Inferior parietal cortex (tissue), 1 donor: ENCODE data around the gene ARPC1B.
"Not testable (repeated sequence)": the region's sequence is repeated elsewhere in the genome, so short reads cannot be mapped to it uniquely, and the experiment has no call there.

Experiments used
- DNase-seq: peaks from one replicate; pipeline ENCODE4 v3.0.0-alpha.2; 2016; ENCODE audit errors: extremely low spot score

Gene ARPC1B

DNA sequence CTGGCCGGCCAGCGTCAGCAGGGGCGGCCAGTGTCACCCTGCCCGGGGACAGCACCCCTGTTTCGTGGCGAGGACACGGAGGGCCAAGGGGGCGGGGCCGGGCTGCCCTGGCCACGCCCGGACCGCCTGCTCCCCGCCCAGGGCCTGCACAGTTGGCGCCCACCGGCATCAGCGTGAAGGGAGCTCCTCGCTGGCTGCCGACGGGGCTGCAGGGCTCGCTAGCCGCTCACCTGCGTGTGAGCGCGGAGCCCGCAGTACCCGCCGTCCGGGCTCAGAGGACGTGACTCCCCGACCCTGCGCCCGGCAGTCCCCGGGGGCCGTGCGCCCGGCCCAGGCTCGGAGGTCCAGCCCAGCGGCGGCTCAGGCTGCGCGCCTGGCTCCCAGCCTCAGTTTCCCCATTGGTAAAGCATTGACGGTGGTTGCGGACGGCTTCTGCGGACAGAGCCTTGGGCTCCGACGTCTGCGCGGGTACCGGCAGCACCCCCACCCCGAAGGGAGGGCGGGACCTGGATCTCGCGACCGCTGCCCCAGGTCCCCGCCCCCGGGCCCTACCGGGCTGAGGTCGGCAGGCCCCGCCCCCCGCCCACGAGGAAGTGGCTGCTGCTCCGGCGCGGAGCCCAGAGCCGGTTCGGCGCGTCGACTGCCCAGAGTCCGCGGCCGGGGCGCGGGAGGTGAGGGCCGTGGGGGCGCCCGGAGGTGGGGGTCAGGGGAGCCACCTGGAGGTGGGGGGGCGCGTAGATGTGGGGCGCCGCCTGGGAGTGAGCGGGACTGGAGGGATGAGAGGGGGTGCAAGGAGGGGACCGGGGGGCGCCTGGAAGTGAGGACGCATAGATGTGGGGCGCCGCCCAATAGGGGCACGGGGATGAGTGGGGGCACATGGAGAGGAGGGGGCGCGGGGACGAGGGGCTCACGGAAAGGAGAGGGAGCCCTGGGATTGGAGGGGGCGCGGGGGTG is at the start of gene ARPC1B:
Gene ARPC1B, plus strand, starts transcription at position 620 of the 954 bp plus-strand sequence. CDS start 10,985 bp downstream, outside the sequence.
- no peak for DNase-seq

DNA sequence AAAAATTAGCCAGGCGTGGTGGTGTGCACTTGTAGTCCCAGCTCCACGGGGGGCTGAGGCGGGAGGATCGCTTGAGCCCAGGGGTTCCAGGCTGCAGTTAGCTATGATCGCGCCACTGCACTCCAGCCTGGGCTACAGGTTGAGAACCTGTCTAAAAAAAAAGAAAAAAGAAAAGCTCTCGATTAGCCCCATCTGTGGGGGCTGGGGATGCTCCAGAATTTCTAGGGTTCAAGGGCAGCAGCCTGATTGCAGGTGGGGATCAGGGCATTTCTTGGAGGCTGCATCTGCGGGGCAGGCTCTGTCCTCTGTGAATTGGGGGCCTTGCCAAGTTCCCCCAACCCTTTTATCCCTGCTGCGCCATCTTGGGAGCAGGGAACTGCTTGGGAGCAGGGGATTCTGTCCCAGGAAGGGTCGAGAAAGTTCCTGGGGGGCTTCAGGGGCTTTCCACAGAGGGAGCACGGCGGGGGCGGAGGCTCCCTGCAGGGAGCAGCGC is 49.5 kb upstream of the ARPC1B start:
- DNase-seq, result no peak

DNA sequence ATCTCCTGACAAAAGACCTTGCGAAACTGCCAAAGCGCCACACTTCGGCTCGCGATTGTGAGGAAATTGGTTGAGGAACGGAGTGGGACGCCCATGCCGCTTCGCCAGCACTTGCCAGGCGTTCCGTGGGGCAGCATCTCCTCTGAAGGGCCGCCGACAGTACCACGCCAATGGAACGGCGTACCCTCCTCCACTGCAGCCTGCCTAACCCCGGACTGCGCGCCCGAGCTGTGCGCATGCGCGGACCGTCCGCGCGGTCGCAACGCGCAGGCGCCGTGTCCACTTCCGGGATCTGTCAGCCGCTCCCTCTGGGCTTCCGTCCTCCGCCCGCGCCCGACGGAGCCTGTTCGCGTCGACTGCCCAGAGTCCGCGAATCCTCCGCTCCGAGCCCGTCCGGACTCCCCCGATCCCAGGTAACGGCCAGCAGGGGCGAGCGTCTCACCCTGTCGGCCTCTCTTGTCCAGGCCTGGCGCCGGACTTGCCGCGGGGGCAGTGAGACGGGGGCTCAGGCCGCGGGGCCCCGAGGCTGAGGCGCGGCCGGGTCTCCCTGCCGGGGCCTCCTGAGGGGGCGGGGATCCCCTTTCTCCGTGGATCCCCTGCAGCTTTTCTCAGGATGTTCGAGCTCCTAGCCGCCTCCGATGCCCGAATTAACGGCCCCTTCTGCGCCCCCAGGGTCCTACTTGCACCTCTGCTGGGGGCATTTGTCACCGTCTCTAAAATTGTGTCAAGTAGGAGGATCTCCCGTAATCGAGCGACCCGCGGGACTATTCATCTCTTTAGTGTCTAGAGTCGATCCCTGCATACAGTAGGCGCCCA is 48.7 kb upstream of the ARPC1B start, which contains the start of gene ARPC1A:
Gene ARPC1A, plus strand, starts transcription at position 307 of the 816 bp plus-strand sequence. CDS start 7,456 bp downstream, outside the sequence.
- DNase-seq, result peak; percentile 89

DNA sequence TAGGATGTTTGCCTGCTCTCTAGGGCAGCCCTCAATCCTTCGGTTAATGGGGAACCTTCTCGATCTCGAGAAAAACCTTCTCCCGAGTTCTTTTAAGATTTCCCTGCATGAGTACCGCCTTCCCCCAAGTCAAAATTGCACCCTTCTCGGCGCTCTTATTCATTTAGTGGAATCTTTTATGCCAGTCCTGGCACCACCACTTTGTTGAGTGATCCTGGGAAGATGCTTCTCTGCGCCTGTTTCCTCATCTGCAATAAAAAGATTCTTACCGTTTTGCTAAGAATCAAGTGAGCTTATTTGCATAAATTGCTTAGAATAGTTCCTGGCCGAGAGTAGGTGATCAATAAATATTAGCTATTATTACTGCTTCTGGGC is 48.1 kb upstream of the ARPC1B start:
- no peak for DNase-seq

- peak; percentile 18 for DNase-seq
These were observed 44.1 kb upstream of the ARPC1B start for GRCh38 chr7:99330314-99330961.

DNA sequence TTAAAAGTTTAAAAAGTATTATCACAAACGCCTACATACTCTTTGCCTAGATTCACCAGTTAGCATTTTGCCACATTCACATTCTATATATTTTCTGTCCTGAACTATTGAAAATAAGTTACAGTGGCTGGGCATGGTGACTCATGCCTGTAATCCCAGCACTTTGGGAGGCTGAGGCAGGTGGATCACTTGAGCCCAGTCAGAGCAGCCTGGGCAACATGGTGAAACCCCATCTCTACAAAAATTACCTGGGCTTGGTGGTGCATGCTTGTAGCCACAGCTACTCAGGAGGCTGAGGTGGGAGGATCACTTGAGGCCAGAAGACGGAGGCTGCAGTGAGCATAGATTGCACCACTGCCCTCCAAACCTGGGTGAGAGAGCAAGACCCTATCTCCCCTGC is 43.5 kb upstream of the ARPC1B start:
- no peak for DNase-seq

GRCh38 chr7:99339595-99339994 is 34.9 kb upstream of the ARPC1B start:
- DNase-seq, result no peak

DNA sequence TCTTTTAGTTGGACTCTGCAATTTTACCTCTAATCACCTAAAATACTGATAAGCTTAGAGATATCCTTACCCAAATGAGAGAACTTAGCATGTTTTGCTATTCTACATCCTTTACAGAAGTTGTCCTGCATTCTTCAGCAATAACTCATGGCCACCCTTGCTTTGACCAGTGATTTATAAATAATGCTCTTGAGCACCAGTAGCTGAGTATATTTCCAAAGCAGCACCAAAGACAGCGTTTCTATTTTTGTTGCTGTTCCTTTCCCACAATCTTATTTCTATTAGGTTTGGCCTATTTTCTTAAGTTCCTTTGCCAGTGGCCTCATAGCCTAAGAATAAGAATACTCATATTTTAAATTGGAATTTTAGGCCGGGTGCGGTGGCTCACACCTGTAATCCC is 33.9 kb upstream of the ARPC1B start:
- no peak for DNase-seq

- DNase-seq, result no peak
These were observed 30.4 kb upstream of the ARPC1B start for GRCh38 chr7:99344061-99344647.

GRCh38 chr7:99350641-99351040 is 23.9 kb upstream of the ARPC1B start:
- DNase-seq, result not testable (repeated sequence)

DNA sequence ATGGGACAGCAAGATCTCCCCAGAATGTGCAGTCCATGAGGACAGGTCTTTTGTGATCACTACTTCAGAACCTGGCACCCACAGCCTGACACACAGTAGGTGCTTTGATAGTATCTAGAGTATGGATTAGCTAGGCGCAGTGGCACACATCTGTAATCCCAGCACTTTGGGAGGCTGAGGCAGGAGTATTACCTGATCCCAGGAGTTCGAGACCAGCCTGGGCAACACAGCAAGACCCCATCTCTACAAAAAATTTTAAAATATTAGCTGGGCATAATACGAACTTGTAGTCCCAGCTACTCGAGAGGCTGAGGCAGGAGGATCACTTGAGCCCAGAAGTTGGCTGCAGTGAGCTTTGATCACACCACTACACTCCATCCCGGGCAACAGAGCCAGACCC is 22.3 kb upstream of the ARPC1B start:
- no peak for DNase-seq

DNA sequence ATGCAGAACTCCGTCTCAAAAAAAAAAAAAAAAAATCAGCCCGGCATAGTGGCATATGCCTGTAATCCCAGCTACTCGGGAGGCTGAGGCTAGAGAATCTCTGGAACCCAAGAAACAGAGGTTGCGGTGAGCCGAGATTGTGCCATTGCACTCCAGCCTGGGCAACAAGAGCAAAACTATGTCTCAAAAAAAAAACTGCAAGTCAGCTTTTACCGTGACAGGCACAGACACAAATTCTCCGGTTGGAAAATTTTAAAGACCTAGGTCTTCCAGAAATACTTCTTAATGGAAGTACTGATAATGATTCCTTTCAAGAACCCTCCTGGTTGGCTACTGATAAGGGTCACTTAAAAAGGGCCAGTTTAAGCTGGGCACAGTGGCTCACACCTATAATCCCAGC is 19.4 kb upstream of the ARPC1B start:
- no peak for DNase-seq

GRCh38 chr7:99357701-99358490 is 16.6 kb upstream of the ARPC1B start:
- no peak for DNase-seq

- DNase-seq, result not testable (repeated sequence)
These were observed 16.0 kb upstream of the ARPC1B start for GRCh38 chr7:99358521-99358920.

GRCh38 chr7:99359465-99360154 is 14.9 kb upstream of the ARPC1B start:
- no peak for DNase-seq

- no peak for DNase-seq
These were observed 11.7 kb upstream of the ARPC1B start for GRCh38 chr7:99362801-99363200.

GRCh38 chr7:99363286-99363685 is 11.2 kb upstream of the ARPC1B start:
- no peak for DNase-seq

DNA sequence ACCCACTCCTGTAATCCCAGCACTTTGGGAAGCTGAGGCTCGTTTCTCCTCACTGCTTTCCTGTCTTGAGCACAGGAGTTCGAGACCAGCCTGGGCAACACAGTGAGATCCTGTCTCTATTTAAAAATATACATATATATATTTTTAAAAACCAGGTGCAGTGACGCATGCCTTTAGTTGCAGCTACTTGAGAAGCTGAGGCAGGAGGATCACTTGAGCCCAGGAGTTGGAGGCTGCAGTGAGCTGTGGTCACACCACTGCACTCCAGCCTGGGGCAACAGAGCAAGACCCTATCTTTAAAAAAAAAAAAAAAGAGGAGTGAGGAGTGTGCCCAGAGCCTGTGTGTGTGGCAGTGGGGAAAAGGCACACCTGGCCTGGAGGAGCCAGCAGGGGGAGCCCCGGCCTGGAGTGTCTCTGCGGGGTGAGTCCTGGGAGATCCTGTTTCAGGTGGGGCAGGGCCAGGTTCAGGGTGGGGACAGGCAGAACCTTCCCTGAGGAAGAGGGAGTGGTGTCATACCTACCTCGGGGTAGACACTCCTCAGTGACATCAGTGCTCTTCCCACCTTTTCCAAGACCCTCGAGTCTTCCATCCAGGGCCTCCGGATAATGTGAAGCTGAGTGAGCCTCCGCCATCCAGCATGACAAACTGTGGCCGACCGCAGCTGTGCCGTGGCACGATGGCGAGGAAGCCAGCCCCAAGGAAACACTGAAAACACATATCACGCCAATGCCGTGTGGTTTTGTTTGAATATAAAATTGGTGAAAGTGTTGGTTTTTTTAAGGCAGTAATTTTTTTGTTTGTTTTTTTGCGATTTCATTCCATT is 9.0 kb upstream of the ARPC1B start:
- no peak for DNase-seq

DNA sequence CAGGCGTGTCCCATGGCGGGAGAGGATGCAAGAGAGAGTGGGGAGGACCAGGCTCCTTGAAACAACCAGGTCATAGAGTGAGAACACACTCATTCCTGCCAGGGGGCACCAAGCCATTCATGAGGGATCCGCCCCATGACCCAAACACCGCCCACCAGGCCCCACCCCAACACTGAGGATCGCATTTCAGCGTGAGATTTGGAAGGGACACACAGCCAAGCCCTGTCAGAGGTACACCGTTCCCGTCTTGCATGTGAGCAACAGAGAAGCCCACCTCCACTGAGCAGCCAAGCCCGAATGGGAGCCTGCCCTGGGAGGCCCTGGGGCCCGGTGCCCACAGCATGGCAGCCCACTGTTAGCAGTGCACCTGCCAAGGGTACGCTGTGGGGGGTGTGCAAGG is 7.9 kb upstream of the ARPC1B start:
- DNase-seq, result no peak
